AG09319 (cell line): ENCODE data around the gene ORC4.

Experiments used
- DNase-seq: peaks from one replicate; pipeline ENCODE4 v3.0.0-alpha.2; 2010; ENCODE audit warnings: low read depth; ENCODE audit errors: extremely low read depth
- TF ChIP-seq, protein P1 (sequence below): IDR thresholded peaks from 2 replicates; pipeline ENCODE4 v1.5.1; 2011; ENCODE audit warnings: low read depth, mild to moderate bottlenecking, inconsistent platforms, low read length, moderate library complexity

Gene ORC4

GRCh38 chr2:147884830-147885229 is 135.7 kb downstream of the ORC4 start:
- DNase-seq, result no peak
- TF ChIP-seq, protein P1, sequence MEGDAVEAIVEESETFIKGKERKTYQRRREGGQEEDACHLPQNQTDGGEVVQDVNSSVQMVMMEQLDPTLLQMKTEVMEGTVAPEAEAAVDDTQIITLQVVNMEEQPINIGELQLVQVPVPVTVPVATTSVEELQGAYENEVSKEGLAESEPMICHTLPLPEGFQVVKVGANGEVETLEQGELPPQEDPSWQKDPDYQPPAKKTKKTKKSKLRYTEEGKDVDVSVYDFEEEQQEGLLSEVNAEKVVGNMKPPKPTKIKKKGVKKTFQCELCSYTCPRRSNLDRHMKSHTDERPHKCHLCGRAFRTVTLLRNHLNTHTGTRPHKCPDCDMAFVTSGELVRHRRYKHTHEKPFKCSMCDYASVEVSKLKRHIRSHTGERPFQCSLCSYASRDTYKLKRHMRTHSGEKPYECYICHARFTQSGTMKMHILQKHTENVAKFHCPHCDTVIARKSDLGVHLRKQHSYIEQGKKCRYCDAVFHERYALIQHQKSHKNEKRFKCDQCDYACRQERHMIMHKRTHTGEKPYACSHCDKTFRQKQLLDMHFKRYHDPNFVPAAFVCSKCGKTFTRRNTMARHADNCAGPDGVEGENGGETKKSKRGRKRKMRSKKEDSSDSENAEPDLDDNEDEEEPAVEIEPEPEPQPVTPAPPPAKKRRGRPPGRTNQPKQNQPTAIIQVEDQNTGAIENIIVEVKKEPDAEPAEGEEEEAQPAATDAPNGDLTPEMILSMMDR, result no peak

DNA sequence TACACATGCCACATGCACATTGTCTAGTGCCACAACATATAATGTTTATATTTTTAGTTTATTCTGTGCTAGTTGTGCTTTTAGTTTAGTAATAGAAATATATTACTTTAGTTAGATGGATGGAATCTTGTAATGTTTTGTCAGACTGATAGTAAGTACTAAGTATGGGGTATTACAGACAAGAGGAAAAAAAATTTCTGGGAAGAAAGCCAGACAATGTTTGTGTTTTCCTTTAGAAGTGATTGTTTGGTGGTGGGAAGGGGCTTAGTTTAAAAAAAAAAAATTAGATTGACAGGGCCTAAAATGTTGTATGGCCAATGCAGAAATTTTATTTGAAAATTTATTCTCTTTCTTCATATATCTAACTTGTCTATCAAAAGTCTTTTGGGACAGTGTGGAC is 137.9 kb downstream of the ORC4 start:
- TF ChIP-seq, protein P1, result no peak
- DNase-seq, result no peak
